ENCODE results near the gene TUBB4B.

TUBB4B gene

DNA sequence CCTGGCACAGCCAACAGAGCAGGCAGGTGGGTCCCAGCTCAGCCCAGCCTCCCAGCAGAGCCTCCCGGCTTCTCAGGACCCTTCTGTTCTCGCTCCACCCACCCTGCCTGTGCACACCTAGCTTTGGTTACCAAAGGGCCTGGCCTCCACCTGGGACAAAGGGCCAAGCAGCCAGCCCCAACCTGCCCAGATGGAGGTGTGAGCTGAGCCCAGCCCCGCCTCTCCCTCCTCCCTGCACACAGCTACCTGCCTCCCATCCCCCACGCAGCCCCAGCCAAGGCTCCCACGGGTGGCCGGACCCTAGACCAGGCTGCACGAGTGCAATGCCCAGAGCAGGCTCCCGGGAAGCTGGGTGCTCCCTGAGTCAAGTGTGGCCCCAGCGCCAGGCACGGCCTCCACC lies 46.2 kb upstream of the TUBB4B start (continued):
- TF ChIP-seq ZNF274 (IDR thresholded peaks at IDR 0.05; ENCODE audit: low read length) (no peak), ZNF274 (tag by site-specific recombination; IDR thresholded peaks at IDR 0.05; ENCODE audit: borderline replicate concordance) (no peak), ZNF24 (tag by site-specific recombination; IDR thresholded peaks at IDR 0.05) (no peak), GLIS2 (tag by site-specific recombination; IDR thresholded peaks at IDR 0.05) (peak; percentile 8; the same call in 1 of the 2 replicates), ZNF19 (tag by site-specific recombination; IDR thresholded peaks at IDR 0.05; ENCODE audit: low read depth) (no peak)
- TF ChIP-seq, protein P1, sequence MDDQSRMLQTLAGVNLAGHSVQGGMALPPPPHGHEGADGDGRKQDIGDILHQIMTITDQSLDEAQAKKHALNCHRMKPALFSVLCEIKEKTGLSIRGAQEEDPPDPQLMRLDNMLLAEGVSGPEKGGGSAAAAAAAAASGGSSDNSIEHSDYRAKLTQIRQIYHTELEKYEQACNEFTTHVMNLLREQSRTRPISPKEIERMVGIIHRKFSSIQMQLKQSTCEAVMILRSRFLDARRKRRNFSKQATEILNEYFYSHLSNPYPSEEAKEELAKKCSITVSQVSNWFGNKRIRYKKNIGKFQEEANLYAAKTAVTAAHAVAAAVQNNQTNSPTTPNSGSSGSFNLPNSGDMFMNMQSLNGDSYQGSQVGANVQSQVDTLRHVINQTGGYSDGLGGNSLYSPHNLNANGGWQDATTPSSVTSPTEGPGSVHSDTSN (CRISPR knock-in tag; IDR thresholded peaks at IDR 0.05), result no peak
- TF ChIP-seq, protein P2, sequence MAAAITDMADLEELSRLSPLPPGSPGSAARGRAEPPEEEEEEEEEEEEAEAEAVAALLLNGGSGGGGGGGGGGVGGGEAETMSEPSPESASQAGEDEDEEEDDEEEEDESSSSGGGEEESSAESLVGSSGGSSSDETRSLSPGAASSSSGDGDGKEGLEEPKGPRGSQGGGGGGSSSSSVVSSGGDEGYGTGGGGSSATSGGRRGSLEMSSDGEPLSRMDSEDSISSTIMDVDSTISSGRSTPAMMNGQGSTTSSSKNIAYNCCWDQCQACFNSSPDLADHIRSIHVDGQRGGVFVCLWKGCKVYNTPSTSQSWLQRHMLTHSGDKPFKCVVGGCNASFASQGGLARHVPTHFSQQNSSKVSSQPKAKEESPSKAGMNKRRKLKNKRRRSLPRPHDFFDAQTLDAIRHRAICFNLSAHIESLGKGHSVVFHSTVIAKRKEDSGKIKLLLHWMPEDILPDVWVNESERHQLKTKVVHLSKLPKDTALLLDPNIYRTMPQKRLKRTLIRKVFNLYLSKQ (tag by site-specific recombination; IDR thresholded peaks at IDR 0.05; ENCODE audit: borderline replicate concordance), result no peak

DNA sequence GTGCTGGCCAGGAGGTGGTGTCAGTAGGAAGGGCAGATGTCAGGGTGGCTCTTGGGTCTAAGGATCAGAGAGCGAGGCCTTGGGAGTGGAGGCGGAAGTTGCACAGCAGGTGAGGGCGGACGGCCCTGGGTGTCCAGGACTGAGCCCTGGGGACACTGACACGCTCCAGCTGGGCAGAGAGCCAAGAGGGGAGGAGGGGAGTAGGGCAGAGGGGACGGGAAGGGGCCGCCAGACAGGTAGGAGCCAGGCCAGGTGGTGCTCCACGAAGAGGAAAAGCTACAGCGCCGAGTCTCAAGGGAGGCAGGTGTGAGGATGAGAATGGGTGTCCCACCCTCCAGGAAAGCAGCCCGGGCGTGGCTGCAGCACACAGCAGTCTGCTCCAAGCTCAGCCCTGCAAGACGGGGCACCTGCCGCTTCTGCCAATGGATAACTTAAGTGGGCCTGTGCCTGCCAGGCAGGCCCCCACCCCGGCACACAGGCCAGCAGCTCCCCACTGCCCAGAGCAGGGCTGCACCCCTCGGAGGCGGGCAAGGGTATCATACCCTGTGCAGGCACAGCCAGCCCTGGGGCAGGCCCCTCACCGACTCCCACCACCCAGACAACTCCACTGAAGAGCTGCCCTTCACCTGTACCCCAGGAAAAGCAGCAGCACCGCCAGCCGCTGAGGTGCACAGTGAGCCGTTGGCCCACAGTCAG lies 45.4 kb upstream of the TUBB4B start:
- H3K27ac ChIP-seq (ENCODE audit: extremely low read depth, low read depth, low read length), result no peak overlapping the region
- TF ChIP-seq ZNF423 (tag by site-specific recombination; IDR thresholded peaks at IDR 0.05) (peak; percentile 86; the same call in 1 of the 2 replicates), ZBTB7A (tag by site-specific recombination; IDR thresholded peaks at IDR 0.05; ENCODE audit: low read depth) (peak; percentile 50), FEZF1 (tag by site-specific recombination; IDR thresholded peaks at IDR 0.05) (no peak), BCL11A (tag by site-specific recombination; IDR thresholded peaks at IDR 0.05; ENCODE audit: low read depth) (0 out of 2 replicates have a peak, but pooled peaks have one; percentile 25), ZBTB21 (tag by site-specific recombination; IDR thresholded peaks at IDR 0.05) (no peak), IKZF3 (tag by site-specific recombination; IDR thresholded peaks at IDR 0.05) (no peak), ZNF549 (tag by site-specific recombination; IDR thresholded peaks at IDR 0.05) (no peak), ZNF311 (tag by site-specific recombination; IDR thresholded peaks at IDR 0.05; ENCODE audit: borderline replicate concordance) (no peak), ZNF585B (tag by site-specific recombination; IDR thresholded peaks at IDR 0.05) (no peak), OVOL3 (tag by site-specific recombination; IDR thresholded peaks at IDR 0.05) (no peak), KLF8 (tag by site-specific recombination; IDR thresholded peaks at IDR 0.05) (peak; percentile 59; the same call in 1 of the 2 replicates), SCRT1 (tag by site-specific recombination; IDR thresholded peaks at IDR 0.05; ENCODE audit: borderline replicate concordance) (0 out of 2 replicates have a peak, but pooled peaks have one; percentile 22), ZNF132 (tag by site-specific recombination; IDR thresholded peaks at IDR 0.05; ENCODE audit: borderline replicate concordance) (no peak), SCRT2 (tag by site-specific recombination; IDR thresholded peaks at IDR 0.05) (peak; percentile 74), ZIC2 (tag by site-specific recombination; IDR thresholded peaks at IDR 0.05) (peak; percentile 77), ZBTB8A (tag by site-specific recombination; IDR thresholded peaks at IDR 0.05) (peak; percentile 39; the same call in 1 of the 2 replicates), ZBTB48 (tag by site-specific recombination; IDR thresholded peaks at IDR 0.05) (peak; percentile 51; the same call in 1 of the 2 replicates), YY1 (tag by site-specific recombination; IDR thresholded peaks at IDR 0.05) (no peak), WT1 (tag by site-specific recombination; IDR thresholded peaks at IDR 0.05) (0 out of 2 replicates have a peak, but pooled peaks have one; percentile 16), KLF7 (tag by site-specific recombination; IDR thresholded peaks at IDR 0.05; ENCODE audit: borderline replicate concordance) (peak; percentile 51; the same call in 1 of the 2 replicates)
- TF ChIP-seq, protein P3, sequence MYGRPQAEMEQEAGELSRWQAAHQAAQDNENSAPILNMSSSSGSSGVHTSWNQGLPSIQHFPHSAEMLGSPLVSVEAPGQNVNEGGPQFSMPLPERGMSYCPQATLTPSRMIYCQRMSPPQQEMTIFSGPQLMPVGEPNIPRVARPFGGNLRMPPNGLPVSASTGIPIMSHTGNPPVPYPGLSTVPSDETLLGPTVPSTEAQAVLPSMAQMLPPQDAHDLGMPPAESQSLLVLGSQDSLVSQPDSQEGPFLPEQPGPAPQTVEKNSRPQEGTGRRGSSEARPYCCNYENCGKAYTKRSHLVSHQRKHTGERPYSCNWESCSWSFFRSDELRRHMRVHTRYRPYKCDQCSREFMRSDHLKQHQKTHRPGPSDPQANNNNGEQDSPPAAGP (tag by site-specific recombination; IDR thresholded peaks at IDR 0.05), result peak; percentile 46; the same call in 1 of the 2 replicates
- TF ChIP-seq, protein P4, sequence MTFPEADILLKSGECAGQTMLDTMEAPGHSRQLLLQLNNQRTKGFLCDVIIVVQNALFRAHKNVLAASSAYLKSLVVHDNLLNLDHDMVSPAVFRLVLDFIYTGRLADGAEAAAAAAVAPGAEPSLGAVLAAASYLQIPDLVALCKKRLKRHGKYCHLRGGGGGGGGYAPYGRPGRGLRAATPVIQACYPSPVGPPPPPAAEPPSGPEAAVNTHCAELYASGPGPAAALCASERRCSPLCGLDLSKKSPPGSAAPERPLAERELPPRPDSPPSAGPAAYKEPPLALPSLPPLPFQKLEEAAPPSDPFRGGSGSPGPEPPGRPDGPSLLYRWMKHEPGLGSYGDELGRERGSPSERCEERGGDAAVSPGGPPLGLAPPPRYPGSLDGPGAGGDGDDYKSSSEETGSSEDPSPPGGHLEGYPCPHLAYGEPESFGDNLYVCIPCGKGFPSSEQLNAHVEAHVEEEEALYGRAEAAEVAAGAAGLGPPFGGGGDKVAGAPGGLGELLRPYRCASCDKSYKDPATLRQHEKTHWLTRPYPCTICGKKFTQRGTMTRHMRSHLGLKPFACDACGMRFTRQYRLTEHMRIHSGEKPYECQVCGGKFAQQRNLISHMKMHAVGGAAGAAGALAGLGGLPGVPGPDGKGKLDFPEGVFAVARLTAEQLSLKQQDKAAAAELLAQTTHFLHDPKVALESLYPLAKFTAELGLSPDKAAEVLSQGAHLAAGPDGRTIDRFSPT (tag by site-specific recombination; IDR thresholded peaks at IDR 0.05), result peak; percentile 28; the same call in 1 of the 2 replicates
- TF ChIP-seq, protein P5, sequence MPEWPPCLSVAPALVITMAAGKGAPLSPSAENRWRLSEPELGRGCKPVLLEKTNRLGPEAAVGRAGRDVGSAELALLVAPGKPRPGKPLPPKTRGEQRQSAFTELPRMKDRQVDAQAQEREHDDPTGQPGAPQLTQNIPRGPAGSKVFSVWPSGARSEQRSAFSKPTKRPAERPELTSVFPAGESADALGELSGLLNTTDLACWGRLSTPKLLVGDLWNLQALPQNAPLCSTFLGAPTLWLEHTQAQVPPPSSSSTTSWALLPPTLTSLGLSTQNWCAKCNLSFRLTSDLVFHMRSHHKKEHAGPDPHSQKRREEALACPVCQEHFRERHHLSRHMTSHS (tag by site-specific recombination; IDR thresholded peaks at IDR 0.05), result no peak

More for the DNA sequence above, 45.4 kb upstream of the TUBB4B start:
- Histone ChIP-seq H3K36me3 (ENCODE audit: control insufficient read depth in 2 of 2, insufficient read depth in 1 of 2, low read length in 2 of 2) (peaks cover 0 to 20% of the 10 kb centered on the region in 2 experiments; a peak in 1 of 3 replicates), H3K4me3 (ENCODE audit: low read depth, low read length) (no peak overlapping the region), H3K4me1 (ENCODE audit: control insufficient read depth, insufficient read depth, low read length) (peaks cover 5% of the 10 kb centered on the region; the same call in 1 of the 2 replicates), H3K9me3 (ENCODE audit: control insufficient read depth, insufficient read depth, low read depth, low read length) (no peaks in the 10 kb centered on the region)
- ChIA-PET POLR2A (interaction anchor here (0.6 to 3.1 kb wide), 7 partner anchors 21 to 66 kb away, joined by 3 to 18 read pairs (median 4); partner anchors contain the start of gene TUBB4B), CTCF (interaction anchor here (0.6 to 1.9 kb wide), 11 partner anchors 11 to 441 kb away, joined by 3 to 10 read pairs (median 3); partner anchors contain the start of gene RNF224)

All from HEK293 (cell line).